PC-3 (cell line): Measurements from ENCODE around the gene TRPM1. TPM values are rescaled to one million over a fixed set of nuclear protein-coding genes. Genes with fewer than 3 reads are reported as not detected.

Source experiments
- ATAC-seq: fragments of 200-7000 bp; cut with Tn5 transposase; 2 replicates; pipeline ENCODE4 v1.9.1; 2020; ENCODE audit warnings: mild to moderate bottlenecking, moderate library complexity
- BruUV-seq: library from RNA; stranded (reverse); fragments of 400-500 nt; replicated peaks from 2 replicates; lab custom pipeline; 2021; lab: Mats Ljungman, UMichigan
- CTCF ChIA-PET: fragments of 300-600 bp; sonication (Branson Sonifier 250); formaldehyde crosslinking; loops from one replicate; lab custom pipeline; 2022; ENCODE audit warnings: antibody characterized with exemption; lab: Charles Lee
- POLR2A ChIA-PET: fragments of 300-600 bp; sonication (Branson Sonifier 250); formaldehyde crosslinking; loops from one replicate; lab custom pipeline; 2022; ENCODE audit warnings: antibody characterized with exemption; ENCODE audit not compliant: unreplicated experiment; lab: Charles Lee
- DNase-seq: peaks from one replicate; pipeline ENCODE4 v3.0.0-alpha.2; 2015
- H2AFZ ChIP-seq: fragments of 300-600 bp; sonication (generic); 2 replicates; pipeline ENCODE4 v1.6.0; 2016; ENCODE audit warnings: antibody characterized with exemption, low read length
- H3F3A ChIP-seq: fragments of 300-600 bp; sonication (generic); one replicate; pipeline ENCODE4 v1.6.0; 2017; ENCODE audit warnings: antibody characterized with exemption, low read length, control low read depth, mild to moderate bottlenecking; ENCODE audit not compliant: unreplicated experiment
- H3K27ac ChIP-seq: fragments of 300-600 bp; sonication (generic); 2 replicates; pipeline ENCODE4 v1.5.1; 2016; ENCODE audit warnings: mild to moderate bottlenecking, low read length
- H3K27me3 ChIP-seq: fragments of 300-600 bp; sonication (generic); 2 replicates; pipeline ENCODE4 v1.6.1; 2016; ENCODE audit warnings: low read length, mixed read lengths
- H3K36me3 ChIP-seq: fragments of 300-600 bp; sonication (generic); 2 replicates; pipeline ENCODE4 v1.6.1; 2016; ENCODE audit warnings: low read depth, mixed run types, low read length, mixed read lengths
- H3K4me1 ChIP-seq: fragments of 300-600 bp; sonication (generic); 2 replicates; pipeline ENCODE4 v1.5.1; 2016; ENCODE audit warnings: low read length; ENCODE audit not compliant: insufficient read depth
- H3K4me2 ChIP-seq: fragments of 300-600 bp; sonication (generic); 2 replicates; pipeline ENCODE4 v1.6.0; 2016; ENCODE audit warnings: low read length
- H3K4me3 ChIP-seq: fragments of 300-600 bp; sonication (generic); 2 replicates; pipeline ENCODE4 v1.5.1; 2016; ENCODE audit warnings: mild to moderate bottlenecking, low read length, mixed read lengths
- H3K79me2 ChIP-seq: fragments of 300-600 bp; sonication (generic); 2 replicates; pipeline ENCODE4 v1.6.1; 2017; ENCODE audit warnings: low read length, mixed read lengths
- H3K9ac ChIP-seq: fragments of 300-600 bp; sonication (generic); 2 replicates; pipeline ENCODE4 v1.6.0; 2016; ENCODE audit warnings: mild to moderate bottlenecking, low read length
- H3K9me2 ChIP-seq: fragments of 300-600 bp; sonication (generic); replicated peaks from 2 replicates; pipeline ENCODE4 v1.6.1; 2016; ENCODE audit warnings: mixed run types, low read length, mixed read lengths
- H3K9me3 ChIP-seq: fragments of 300-600 bp; sonication (generic); 2 replicates; pipeline ENCODE4 v1.6.1; 2016; ENCODE audit warnings: low read length, mixed read lengths
- H4K20me1 ChIP-seq: fragments of 300-600 bp; sonication (generic); 2 replicates; pipeline ENCODE4 v1.6.1; 2016; ENCODE audit warnings: low read length, mixed read lengths
- CTCF ChIP-seq: fragments of 300-600 bp; sonication (generic); conservative IDR thresholded peaks from 2 replicates; pipeline ENCODE4 v1.5.1; 2017; ENCODE audit warnings: antibody characterized with exemption, low read depth, mild to moderate bottlenecking, low read length
- EZH2 ChIP-seq: fragments of 300-600 bp; sonication (generic); IDR thresholded peaks from one replicate; pipeline ENCODE4 v1.6.1; 2017; ENCODE audit warnings: antibody characterized with exemption, mild to moderate bottlenecking, low read length; ENCODE audit not compliant: unreplicated experiment
- EZH2phosphoT487 ChIP-seq: fragments of 300-600 bp; sonication (generic); IDR thresholded peaks from 2 replicates; pipeline ENCODE4 v1.6.1; 2018; ENCODE audit warnings: mild to moderate bottlenecking, antibody characterized with exemption, low read length, borderline replicate concordance
- intact Hi-C: fragments of 100-400 bp; cut with micrococcal nuclease; formaldehyde crosslinking; loops from 2 replicates; pipeline ENCODE4 v1.9.0; 2023
- total RNA-seq: library from RNA; depleted of rRNA; stranded (reverse); fragments of >200 nt; gene quantifications from 2 replicates; pipeline ENCODE4 v1.2.3, GENCODE V29; 2014

TRPM1 gene
- total RNA-seq, 1 experiment from 2014 or later = not detected

- no peaks in the 10 kb centered on the region; the same call in 1 of the 2 replicates for H3K36me3 ChIP-seq
- H3K9me3 ChIP-seq = no peaks in the 10 kb centered on the region
- no peaks in the 10 kb centered on the region for H3K9me2 ChIP-seq
- TF ChIP-seq EZH2phosphoT487 (no peak), CTCF (no peak), EZH2 (no peak)
- intact Hi-C loops = loop anchor here (5.0 kb wide), 1 partner anchor 52 kb away; no protein-coding TSS in a partner anchor
- ATAC-seq (no peak), DNase-seq (no peak)
- peaks cover 3% of the 10 kb centered on the region; the same call in 1 of the 2 replicates for H3K4me1 ChIP-seq
- POLR2A ChIA-PET = no interaction called here
- H3K79me2 ChIP-seq = 0 out of 2 replicates have a peak, but pooled peaks cover 4% of the 10 kb centered on the region
- H2AFZ ChIP-seq = no peak overlapping the region
- H3K4me3 ChIP-seq = no peak overlapping the region
- H3K4me2 ChIP-seq = no peak overlapping the region
- H3K27ac ChIP-seq = no peak overlapping the region
- H3K27me3 ChIP-seq = no peaks in the 10 kb centered on the region
- BruUV-seq = no TSS peak
- H3K9ac ChIP-seq = no peak overlapping the region
- CTCF ChIA-PET = no interaction called here
- H3F3A ChIP-seq = no peaks in the 10 kb centered on the region
- no peaks in the 10 kb centered on the region for H4K20me1 ChIP-seq
Measured at GRCh38 chr15:30984118-30984517, 117.4 kb downstream of the TRPM1 start.

DNA sequence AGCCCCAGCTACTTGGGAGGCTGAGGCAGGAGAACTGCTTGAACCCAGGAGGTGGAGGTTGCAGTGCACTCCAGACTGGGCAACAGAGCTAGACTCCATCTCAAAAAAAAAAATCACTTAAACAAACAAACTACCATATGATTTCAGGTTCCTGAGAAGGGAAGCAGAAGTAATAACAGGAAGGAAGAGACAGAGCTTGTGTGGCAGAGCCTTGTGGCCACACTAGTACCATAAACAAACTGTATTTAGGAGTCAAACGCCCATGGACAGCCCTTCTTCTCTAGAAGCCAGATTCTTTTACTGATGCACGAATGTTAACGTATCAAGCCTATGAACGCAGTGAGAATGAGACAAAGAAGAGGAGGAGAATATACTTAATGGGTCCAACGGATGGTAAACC lies 122.1 kb downstream of the TRPM1 start:
- H3K9ac ChIP-seq = no peak overlapping the region
- H3F3A ChIP-seq = no peaks in the 10 kb centered on the region
- no peak overlapping the region for H3K4me2 ChIP-seq
- H3K9me2 ChIP-seq = no peaks in the 10 kb centered on the region
- H3K27me3 ChIP-seq = no peaks in the 10 kb centered on the region
- POLR2A ChIA-PET = no interaction called here
- intact Hi-C loops = no loop called here
- no peaks in the 10 kb centered on the region for H3K79me2 ChIP-seq
- H3K4me3 ChIP-seq = no peak overlapping the region
- ATAC-seq = no peak
- no peak for DNase-seq
- BruUV-seq = no TSS peak
- H2AFZ ChIP-seq = no peak overlapping the region
- no peaks in the 10 kb centered on the region for H4K20me1 ChIP-seq
- CTCF ChIA-PET = no interaction called here
- H3K27ac ChIP-seq = no peak overlapping the region
- no peaks in the 10 kb centered on the region; the same call in 1 of the 2 replicates for H3K36me3 ChIP-seq
- no peaks in the 10 kb centered on the region for H3K4me1 ChIP-seq
- TF ChIP-seq CTCF (no peak), EZH2 (no peak), EZH2phosphoT487 (no peak)
- H3K9me3 ChIP-seq = no peaks in the 10 kb centered on the region

- Histone ChIP-seq H3F3A (no peaks in the 10 kb centered on the region), H3K4me1 (no peaks in the 10 kb centered on the region), H3K36me3 (no peaks in the 10 kb centered on the region; the same call in none of the 2 replicates), H2AFZ (no peak overlapping the region), H3K4me2 (no peak overlapping the region), H3K27me3 (no peaks in the 10 kb centered on the region), H3K9me2 (no peaks in the 10 kb centered on the region), H3K27ac (no peak overlapping the region), H3K4me3 (no peak overlapping the region), H3K9me3 (no peaks in the 10 kb centered on the region), H3K9ac (no peak overlapping the region), H4K20me1 (no peaks in the 10 kb centered on the region), H3K79me2 (no peaks in the 10 kb centered on the region)
- intact Hi-C loops = no loop called here
- ChIA-PET POLR2A (no interaction called here), CTCF (interaction anchor here (0.6 kb wide), 1 partner anchor 129 kb away, joined by 3 read pairs; no protein-coding TSS in a partner anchor)
- TF ChIP-seq EZH2phosphoT487 = no peak
- no peak for ATAC-seq
- BruUV-seq = no TSS peak
- DNase-seq = no peak
Measured at GRCh38 chr15:30978328-30978727, 123.2 kb downstream of the TRPM1 start.
